ENCODE data around the gene VWA8.
A peak's percentile ranks its signal among the peaks of the same experiment; 100 is the strongest.
"Not testable (repeated sequence)": the region's sequence is repeated elsewhere in the genome, so short reads cannot be mapped to it uniquely, and the experiment has no call there.

The VWA8 gene

DNA sequence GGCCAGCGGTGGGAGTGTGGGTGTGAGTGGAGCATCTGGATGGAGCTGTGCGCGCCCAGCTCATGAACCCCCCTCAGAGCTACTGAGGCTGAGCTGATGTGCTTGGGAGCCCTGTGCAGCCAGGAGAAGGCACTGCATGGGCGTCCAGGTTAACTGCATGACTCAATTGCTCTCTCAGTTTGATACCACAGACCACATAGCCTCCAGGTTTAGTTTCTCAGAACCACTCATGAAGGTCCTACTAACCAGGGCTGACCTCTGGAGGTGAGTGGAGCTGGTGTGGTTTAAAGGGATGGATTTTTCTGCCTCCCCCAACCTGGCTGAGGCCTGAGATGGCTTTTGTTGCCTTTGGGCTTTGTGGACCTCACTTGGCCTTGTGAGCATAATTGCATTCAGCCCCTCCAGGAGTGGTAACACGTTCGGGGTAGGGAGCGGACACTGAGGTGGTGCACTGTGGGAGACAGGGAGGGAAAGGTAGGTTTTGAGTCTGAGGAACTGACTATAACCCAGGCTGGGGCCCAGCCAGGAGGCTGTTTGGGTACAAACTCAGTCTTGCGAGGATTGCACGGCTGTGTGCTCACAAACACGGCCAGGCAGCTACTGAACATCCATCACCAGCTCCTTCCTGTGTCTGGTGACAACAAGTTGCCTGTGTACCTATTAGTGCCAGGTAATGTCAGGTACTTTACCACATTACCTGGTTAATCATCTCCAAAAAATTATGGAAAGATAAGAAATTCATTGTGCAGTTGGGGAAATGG, 406.1 kb downstream of the VWA8 start:
- peak; percentile 77 for DNase-seq (ENCODE audit: low spot score)

DNA sequence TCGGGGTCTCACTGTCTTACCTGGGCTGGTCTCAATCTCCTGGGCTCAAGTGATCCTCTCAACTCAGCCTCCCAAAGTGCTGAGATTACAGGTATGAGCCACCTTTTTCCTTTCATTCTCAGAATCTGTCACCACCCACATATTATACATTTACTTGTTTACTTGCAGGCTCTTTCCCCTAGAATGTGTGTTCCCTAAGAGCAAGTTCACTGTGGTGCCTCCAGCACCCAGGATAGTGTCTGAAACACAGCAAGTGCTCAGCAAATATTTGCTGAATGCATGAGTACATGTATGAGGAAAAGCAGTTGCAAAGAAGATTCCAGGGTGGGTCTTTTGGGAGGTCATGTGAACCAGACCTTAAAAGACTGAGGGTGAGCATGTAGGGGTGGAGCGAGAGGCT, 406.7 kb downstream of the VWA8 start:
- no peak for DNase-seq (ENCODE audit: low spot score)

DNA sequence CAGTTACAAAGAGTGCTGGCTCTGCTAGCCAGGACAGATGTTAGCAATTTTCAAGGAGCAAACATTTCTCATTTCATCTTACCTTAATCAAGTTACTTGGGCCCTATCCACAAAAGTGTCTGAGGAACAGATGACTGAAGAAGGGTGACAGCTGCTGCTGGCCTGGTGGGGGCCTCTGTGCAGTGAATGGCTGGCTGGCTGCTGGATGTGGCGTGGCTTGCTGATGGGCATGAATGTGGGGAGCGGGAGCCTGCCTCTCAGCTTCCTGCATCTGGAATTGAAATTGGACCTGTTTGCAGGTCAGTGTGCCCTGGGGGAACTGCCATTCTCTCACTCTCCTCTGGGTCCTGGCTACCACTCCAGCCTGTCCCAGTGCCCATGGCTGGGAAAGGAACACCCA, 408.9 kb downstream of the VWA8 start:
- no peak for DNase-seq (ENCODE audit: low spot score)

DNA sequence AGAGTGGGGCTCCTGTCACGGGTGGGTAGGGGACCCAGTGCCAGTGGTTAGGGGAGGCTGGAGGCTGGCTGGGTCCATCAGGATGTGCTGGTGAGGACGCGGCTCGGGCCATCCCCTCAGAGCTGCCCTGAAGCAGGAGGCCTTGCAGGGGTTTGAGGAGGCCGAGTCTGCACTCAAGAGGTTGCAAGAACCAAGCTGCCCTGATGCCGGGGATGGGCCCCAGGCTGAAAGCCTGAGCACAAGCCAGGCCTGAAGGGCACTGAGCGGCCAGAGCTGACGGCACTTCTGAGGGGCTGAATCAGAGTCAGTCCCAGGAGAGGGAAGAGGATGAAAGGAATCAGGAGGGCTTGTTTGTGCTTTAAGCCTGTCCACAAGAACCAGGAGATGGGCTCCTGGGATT, 410.6 kb downstream of the VWA8 start:
- DNase-seq (ENCODE audit: low spot score), result no peak

DNA sequence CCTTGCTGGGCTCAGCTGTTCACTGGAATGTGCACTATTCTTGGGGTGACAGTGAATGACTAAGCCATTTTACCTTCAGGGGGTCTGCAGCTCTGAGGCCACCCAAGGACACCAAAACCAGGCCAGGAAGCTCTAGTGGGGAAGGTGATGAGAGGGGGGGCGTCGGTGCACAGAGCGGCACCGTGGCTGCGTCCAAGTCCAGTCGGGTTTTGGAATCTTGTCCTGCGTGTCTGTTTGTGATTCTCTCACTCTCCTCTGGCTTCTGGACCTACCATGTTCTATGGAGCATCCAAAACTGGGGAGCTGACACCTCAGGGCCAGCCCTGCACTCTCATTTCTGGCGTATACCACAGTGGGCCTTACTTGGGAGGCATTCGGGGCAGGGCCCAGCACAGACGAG, 411.4 kb downstream of the VWA8 start:
- DNase-seq (ENCODE audit: low spot score), result no peak

DNA sequence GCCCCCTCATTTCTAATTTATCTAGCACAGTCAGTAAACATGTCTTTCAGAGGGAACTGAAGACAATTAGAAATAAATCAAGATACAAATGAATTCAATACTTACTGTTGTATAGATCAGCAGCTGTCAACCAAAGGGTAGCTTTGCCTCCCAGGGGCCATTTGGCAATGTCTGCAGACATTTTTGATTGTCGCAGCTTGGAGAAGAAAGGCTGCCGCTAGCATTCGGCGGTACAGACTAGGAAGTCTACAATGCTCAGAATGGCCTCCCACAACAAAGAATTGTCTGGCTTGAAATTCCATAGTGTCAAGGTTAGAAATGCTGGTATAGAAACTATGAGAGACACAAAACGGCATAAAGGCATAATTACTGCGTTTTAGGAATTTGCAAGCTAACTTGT, 412.0 kb downstream of the VWA8 start:
- no peak for DNase-seq (ENCODE audit: low spot score)

DNA sequence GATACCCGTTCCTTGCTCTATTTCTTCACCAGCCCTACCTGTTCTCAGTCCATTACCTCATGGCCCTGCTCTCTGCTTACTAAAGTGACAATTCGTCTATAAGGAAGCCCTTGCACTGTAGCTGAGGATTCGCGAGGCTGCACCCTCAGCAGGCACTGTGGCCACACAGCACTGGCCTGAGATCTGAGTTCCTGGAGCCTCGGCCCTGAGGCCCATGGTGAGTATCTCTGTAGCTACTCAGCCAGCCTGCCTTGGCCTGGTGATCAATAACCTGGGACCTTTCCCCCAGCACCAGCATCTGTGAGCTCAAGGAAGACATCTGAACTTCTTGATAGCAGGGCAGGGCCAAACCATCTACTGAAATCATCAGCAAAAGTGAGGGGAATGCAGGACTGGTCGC, 412.9 kb downstream of the VWA8 start:
- DNase-seq (ENCODE audit: low spot score), result no peak

DNA sequence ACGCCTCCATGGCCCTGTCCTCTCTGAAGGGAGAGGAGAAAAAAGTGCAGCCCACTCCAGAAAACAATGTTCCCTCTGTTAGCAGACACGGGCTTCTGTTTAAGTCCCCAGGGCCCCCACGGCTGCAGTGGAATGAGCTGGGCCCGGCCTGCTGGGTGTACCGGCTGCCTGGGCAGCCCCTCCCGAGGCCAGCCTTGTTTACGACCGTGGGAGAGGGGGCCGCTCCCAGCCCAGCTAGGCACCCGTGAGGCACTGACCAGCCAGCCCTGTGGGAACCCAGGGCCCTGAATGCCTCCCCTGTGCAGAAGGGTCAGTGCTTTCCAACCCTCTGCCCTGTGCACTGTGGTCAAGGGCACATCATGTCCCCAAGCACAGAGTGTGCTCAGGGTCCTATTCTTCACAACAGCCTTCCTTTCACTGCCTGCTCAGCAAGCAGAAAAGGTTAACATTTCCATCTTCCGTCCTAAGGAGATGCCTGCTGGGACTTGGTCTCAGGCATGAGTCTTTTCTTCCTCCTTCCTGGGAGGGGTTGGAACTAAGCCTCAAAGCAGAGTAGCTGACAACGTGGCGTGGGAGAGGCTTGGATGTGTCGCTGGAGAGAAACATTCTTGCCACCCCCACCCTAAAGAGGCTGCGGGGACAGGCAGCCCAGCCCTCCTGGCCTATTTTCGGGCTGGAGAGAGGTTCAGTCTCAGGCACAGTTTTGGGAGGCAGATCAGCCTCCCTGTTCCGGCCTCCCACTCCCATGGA, 413.5 kb downstream of the VWA8 start:
- no peak for DNase-seq (ENCODE audit: low spot score)

DNA sequence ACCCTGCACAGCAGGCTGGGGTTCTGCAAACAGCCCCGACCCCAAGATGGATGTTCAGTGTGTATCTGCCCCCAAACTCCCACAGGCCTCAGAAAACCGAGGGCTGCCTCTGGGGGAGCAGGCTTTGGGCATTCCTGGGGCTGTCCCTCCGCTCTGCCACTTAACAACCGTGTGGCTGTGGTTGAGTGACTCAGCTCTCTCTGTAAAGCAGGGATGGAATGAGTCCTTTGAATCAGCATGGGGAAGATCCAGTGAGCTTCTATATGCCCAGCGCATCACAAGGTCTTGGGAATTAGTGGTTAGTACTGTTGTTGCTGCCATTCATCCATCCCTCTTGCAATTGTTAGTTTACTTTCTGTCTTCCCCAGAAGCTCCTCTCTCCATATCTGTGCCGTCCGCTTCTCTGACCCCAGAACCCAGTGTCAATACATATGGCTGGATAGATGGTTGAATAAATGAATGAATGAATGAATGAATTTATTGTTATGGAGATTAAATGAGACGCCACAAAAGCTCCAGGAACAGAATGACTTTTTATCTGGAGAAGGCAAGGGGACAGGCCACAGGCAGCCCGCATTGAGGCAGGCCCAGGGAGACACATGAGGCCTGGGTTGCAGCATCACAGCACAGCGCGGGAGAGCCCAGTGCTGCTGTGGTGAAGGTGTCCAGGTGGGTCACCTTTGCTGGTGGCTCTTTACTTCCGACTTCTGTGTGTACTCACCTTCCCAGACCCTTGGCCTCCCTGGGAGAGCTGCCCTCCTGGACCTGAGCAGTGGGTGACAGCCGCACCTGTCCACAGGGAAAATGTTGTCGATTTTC, 414.3 kb downstream of the VWA8 start:
- no peak for DNase-seq (ENCODE audit: low spot score)

DNA sequence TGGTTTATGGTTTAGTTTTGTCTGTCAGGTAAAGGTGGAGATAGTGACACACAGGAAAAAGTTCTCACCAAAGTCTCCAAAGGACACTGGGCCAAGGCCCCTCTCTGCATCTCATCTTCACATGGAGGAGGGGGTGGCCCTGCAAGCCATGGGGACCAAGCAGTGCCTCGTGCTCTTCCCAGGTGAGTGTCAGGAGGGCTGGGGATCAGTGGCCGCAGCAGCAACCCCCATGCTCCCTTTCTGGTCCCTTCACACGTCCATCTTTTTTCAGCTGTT, 415.5 kb downstream of the VWA8 start:
- no peak for DNase-seq (ENCODE audit: low spot score)

DNA sequence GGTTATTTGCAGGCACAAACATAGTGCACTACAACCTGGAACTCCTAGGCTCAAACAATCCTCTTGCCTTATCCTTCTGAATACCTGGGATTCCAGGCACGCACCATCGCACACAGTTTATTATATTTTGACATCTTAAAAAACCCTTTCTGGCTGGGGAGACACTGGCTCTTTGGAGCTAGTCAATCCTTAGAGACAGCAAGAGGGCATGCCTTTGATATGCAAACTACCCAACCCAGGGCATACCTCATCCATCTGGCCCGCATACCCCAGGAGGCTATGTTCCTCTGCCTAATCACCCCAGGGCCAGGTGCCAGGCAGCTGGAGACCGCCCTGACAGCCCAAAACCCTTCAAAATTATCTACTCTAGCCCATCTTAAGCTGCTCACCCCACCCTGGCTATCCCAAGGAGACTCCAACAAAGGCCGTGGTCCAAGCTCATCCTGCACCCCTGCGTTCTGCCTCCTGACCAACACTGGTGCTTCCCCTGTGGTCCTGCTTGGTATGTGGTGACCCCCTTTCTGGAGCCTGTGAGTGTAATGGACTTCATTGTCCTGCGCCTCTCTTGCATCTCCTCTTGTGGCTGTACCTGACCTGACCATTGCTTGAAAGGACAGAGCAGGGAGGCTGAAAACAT, 417.1 kb downstream of the VWA8 start:
- DNase-seq (ENCODE audit: low spot score), result no peak

DNA sequence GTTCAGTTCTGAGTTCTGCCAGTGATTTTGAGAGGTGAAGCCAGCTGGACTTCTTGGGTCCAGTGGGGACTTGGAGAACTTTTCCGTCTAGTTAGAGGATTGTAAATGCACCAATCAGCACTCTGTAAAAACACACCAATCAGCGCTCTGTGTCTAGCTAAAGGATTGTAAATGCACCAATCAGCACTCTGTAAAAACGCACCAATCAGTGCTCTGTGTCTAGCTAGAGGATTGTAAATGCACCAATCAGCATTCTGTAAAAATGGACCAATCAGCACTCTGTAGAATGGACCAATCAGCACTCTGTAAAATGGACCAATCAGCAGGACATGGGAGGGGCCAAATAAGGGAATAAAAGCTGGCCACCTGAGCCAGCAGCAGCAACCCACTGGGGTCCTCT, 418.1 kb downstream of the VWA8 start:
- not testable (repeated sequence) for DNase-seq (ENCODE audit: low spot score)

DNA sequence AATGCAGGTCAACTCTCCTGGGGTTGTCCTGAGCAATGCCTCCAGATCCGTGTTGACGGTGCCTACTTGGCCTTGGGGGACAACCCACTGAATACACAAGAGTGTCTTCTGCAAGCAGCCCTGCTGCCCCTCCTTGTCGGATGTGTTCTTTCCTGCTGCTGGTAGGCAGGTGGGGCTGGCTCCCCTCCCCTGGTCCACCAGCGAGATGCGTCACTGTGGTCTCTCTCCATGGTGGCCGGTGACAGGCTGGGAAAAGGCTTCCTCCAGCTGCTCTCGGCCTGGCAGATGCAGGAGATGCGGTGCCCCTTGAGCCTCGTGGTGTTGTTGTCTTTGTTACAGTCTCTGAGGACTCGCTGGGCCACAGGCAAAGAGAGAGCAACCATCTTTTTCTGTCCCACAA, 418.6 kb downstream of the VWA8 start:
- DNase-seq (ENCODE audit: low spot score), result no peak

DNA sequence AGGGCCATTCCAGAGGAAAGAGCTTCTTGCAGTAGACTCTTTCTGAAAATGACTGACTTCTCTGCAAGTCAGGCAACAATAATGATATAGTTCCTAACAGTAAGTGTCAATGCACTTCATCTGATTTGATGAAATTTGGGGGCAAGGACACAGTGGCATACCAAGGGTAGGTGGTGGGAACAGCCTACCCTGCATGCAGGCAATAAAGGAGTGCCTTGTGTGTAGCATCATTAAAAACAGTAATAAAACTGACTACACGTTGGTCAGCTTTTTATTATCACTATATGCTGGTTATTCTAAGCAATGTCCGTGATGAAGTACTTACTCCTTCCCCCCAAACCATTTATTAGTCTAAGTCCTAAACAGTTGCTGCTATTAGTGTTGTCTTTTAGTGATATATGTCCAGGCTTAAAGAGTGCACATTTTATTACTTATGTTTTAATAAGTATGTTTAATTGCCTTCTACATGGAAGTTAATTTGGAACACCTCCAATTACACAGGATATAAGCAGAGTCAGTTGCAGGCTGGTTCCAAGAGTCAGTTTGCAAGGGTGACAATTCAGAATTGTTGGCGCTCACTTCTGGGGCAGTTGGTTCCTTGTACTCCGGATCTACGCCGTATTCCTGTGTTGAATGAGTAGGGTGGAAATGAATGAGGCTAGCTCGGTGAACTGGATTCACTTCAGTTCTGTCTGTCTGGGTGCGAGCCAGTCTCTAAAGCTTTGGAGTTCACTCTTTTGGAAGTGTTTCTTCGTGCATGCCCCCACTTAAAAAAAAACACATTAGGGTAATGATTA, 419.6 kb downstream of the VWA8 start:
- DNase-seq (ENCODE audit: low spot score), result no peak

DNA sequence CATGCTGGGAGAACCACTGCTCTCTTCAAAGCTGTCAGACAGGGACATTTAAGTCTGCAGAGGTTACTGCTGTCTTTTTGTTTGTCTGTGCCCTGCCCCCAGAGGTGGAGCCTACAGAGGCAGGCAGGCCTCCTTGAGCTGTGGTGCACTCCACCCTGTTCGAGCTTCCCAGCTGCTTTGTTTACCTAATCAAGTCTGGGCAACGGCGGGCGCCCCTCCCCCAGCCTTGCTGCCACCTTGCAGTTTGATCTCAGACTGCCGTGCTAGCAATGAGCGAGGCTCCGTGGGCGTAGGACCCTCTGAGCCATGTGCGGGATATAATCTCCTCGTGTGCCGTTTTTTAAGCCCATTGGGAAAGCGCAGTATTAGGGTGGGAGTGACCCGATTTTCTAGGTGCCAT, 420.7 kb downstream of the VWA8 start:
- not testable (repeated sequence) for DNase-seq (ENCODE audit: low spot score)

DNA sequence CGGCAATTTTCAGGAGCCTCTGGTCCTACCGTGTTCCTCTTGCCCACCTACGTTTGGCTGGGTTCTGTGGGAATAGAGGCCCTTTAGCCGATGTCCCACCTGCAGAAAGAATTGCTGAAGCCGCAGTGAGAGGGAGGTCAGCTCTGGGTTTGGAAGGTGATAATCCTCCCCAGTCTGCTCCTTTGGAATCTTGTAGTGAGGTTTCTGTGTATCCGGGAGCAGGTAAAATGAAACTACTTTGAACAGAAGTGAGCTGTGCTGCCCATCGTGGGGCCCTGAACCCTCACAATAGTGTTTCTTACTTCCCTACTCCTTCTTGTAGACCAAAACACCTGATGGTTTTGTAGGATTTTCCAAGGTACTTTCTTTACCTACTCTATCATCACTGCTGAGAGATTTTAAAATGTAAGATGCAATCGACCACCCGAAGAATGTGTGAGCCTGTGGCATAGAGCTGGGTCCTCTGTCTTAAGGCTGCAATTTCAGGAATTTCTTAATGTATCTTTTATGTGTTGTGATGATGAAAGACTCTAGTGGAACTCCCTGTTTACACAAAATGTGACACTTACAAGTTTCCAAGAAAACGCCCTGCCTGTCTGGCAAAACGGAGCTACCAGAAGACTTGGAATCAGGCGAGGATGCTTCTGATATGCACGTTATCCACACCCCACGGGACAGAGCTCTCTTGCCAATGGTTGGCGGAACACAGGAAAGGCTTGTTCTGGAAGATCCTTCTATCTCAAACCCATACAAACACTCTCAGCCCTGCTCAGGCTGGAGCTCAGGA, 427.4 kb downstream of the VWA8 start:
- DNase-seq (ENCODE audit: low spot score), result no peak

DNA sequence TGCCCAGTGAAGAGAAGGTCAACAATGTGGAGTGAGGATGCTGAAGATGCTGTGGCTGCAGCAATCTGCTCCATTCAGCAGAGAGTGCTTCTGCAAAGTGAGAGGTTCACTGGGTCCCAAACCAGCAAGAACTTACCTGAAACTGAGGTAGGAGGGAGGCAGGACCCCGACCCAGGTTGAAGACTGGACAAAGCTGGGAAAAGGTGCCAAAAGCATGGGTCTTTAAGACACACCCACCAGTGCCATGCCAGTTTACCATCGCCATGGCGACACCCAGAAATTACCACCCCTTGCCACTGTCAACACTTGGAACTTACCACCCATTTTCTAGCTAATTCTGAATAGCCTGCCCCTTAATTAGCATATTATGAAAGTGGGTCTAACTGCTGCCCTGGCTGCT, 432.9 kb downstream of the VWA8 start:
- no peak for DNase-seq (ENCODE audit: low spot score)

DNA sequence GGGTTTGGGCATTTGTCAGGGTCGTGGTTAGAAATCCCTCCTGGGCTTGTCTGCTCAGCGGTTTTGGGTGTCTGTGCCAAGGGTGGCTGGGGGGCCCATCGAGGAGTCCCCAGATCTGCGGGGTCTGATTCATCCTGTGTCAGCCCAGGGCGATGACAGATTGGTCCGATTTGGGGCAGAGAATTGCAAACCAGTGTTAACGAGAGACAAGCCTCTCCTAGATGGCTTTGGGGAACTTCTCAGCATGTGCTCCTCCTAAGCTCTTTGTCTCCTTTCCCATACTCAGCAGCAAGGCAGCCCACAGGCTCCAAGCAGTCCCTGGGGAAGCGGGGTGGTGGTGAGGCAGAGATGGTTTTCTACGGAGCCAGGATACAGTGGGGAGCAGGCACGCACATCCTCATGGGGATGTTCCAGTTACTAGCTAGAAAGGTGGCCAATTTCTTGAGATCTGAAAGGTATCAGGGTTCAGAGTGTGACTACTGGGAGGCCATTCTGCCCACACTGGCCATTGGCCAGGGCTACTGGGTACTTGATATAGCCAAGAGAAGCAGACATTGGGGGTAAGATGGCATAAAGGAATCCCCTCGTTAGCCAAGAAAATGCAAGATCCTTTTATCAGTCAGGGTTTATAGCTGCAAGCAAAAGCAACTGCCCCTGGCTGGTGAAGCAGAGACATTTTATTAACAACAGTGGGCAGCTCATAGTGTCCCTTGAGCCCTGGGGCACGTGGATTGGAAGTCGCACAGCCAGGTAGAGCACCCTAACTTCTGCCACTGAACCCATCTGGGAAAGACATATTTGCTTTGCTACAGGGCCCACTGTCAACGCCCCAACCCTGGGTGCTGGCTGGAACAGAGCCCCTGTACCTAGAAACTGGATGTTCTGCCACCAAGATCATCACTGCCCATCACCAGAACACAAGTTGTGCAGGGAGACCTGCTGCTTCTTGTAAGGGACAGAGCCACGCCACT, 440.0 kb downstream of the VWA8 start:
- no peak for DNase-seq (ENCODE audit: low spot score)

DNA sequence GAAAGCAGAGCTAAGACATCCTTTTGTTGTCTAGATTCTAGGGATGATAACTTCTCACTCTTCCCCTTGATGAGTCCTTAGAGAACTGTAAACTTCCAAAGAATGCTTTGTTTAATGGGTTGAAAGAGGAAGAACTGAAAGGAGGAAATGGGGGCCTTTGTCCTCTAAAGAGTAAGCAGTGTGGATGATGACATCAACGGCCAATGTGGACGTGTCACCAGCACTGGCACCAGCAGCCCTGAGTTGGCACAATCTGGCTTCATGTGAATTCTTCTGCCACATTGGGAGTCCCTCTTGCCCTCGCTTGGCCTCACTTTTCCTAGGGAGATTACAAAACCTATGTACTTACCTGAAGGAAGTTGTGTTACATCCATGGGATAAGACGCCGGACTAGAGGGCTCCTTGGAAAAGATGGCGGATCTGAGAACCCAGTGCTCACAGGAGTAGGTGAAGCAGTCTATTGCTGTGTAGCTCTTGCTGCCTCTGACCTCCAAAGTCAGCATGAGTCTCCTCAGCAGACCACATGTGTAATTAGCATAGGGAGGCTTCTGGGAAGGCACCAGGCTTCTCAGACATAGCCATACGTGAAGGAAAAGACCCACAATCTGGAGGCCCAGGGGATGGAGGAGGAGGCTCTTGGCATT, 440.8 kb downstream of the VWA8 start:
- no peak for DNase-seq (ENCODE audit: low spot score)
